Measurements from ENCODE around the gene GRPR.

GRCh38 chrX:16187024-16187760 lies 63.8 kb downstream of the GRPR start:
- TF ChIP-seq CTCF (IDR thresholded peaks at IDR 0.05) (no peak), POLR2A (IDR thresholded peaks at IDR 0.05) (no peak)
